Mononuclear cell (primary cell): ENCODE measurements around the gene BRMS1. TPM values are rescaled to one million over a fixed set of nuclear protein-coding genes. Genes with fewer than 3 reads are reported as not detected.

Experiments
- H3K27me3 ChIP-seq: 2 replicates; pipeline ENCODE4 v1.6.0; 2011; ENCODE audit warnings: low read length, control low read depth; ENCODE audit not compliant: insufficient read depth
- H3K4me1 ChIP-seq: 2 replicates; pipeline ENCODE4 v1.5.1; 2011; ENCODE audit warnings: mild to moderate bottlenecking, low read length, control low read depth; ENCODE audit not compliant: insufficient read depth
- H3K4me3 ChIP-seq: 2 replicates; pipeline ENCODE4 v1.5.1; 2011; ENCODE audit warnings: mild to moderate bottlenecking, low read length, moderate library complexity
- H3K9me3 ChIP-seq: 2 replicates; pipeline ENCODE4 v1.5.1; 2011; ENCODE audit warnings: low read depth, mild to moderate bottlenecking, control low read depth, low read length
- total RNA-seq: library from RNA; depleted of rRNA; stranded (reverse); fragments of >200 nt; gene quantifications from one replicate; pipeline ENCODE4 v1.2.3, GENCODE V29; 2012

The BRMS1 gene
- total RNA-seq, 1 donor: 51.7 TPM

- H3K4me3 ChIP-seq: no peak overlapping the region
- H3K27me3 ChIP-seq: peaks cover 29% of the 10 kb centered on the region
- peaks cover 27% of the 10 kb centered on the region for H3K4me1 ChIP-seq
- H3K9me3 ChIP-seq: no peaks in the 10 kb centered on the region
Measured at GRCh38 chr11:66292543-66293332, 52.2 kb downstream of the BRMS1 start.

- H3K4me3 ChIP-seq: no peak within 1 kb of the TSS
- peaks cover 35% of the 10 kb centered on the region for H3K4me1 ChIP-seq
- peaks cover 29% of the 10 kb centered on the region for H3K27me3 ChIP-seq
- H3K9me3 ChIP-seq: no peaks in the 10 kb centered on the region
Measured at GRCh38 chr11:66291706-66292542, 53.0 kb downstream of the BRMS1 start, which contains the start of gene TMEM151A. TSS of gene TMEM151A (plus strand) at chr11:66291894. CDS start at chr11:66292014, 120 bp downstream.

GRCh38 chr11:66291303-66291705 is 53.6 kb downstream of the BRMS1 start:
- no peak overlapping the region for H3K4me3 ChIP-seq
- H3K9me3 ChIP-seq: no peaks in the 10 kb centered on the region
- peaks cover 29% of the 10 kb centered on the region for H3K27me3 ChIP-seq
- H3K4me1 ChIP-seq: peaks cover 38% of the 10 kb centered on the region

DNA sequence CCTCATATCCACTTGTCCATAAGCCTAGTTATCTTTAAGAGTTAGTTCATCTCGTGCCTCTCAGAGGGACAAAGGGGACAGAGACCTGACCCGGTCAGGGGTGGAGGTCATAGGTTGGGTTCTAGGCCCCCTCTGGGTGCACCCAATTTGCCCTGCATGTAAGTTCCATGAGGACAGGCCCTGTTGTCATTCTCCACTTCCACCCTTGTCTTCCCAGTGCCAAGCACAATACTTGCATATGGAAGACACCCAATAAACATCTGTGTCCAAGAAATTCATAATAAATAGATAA is 54.6 kb downstream of the BRMS1 start:
- Histone ChIP-seq H3K4me1 (peaks cover 38% of the 10 kb centered on the region), H3K4me3 (no peak overlapping the region)

GRCh38 chr11:66289548-66290329 is 55.2 kb downstream of the BRMS1 start:
- Histone ChIP-seq H3K4me3 (peak overlapping the region; percentile 67), H3K9me3 (no peaks in the 10 kb centered on the region), H3K27me3 (peaks cover 29% of the 10 kb centered on the region), H3K4me1 (peaks cover 38% of the 10 kb centered on the region)

More for the DNA sequence above, 54.6 kb downstream of the BRMS1 start:
- peaks cover 29% of the 10 kb centered on the region for H3K27me3 ChIP-seq
- H3K9me3 ChIP-seq: no peaks in the 10 kb centered on the region

DNA sequence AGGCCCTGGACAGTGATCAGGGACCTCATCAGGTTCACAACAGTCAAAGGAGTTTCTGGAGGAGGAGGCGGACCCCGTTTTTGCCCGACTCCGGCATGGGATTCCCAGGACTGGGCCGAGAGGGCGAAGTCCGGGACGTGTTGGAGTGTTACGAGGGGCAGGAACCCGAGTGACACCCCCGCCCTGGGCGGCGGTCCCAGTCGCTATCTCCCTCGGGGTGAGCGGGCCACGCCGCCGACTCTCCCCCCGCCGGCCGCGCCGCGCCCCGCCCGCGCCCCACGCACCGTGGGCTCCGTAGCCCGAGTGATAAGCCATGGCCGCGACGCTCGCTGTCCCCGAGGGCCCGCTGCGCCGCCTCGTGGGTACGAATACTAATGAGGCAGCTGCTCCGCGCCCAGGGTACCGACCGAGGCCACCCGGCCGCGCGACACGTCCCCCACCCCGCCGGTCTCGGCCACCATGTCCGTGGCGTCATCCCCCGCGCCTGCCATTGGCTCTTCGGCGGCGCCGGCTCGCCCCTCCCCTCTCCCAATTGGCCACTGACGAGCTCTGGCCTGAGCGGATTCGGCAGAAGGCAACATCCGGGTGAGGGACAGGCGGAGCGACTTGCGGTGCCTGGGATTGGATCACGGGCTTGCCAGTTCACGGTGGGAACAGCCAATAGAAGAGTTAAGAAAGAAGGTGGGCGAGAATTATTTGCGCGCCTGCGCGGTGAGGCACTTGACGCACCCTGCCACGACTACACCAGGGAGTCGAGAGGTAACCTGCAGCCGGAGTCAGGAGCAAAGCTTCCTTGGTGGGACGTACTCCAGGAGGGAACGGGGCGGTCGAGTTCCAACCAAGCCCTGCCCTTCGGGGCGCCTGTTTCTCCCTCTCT is 56.0 kb downstream of the BRMS1 start, which contains the start of gene YIF1A:
YIF1A (minus strand) TSS at position 473 of the 877 bp plus-strand sequence; CDS start at position 315, 158 bp downstream.
- Histone ChIP-seq H3K4me3 (peak within 1 kb of the TSS; percentile 67), H3K4me1 (peaks cover 38% of the 10 kb centered on the region), H3K27me3 (peaks cover 29% of the 10 kb centered on the region), H3K9me3 (no peaks in the 10 kb centered on the region)

- peak overlapping the region; percentile 67 for H3K4me3 ChIP-seq
- H3K27me3 ChIP-seq: peaks cover 24% of the 10 kb centered on the region
- H3K9me3 ChIP-seq: no peaks in the 10 kb centered on the region
- H3K4me1 ChIP-seq: peaks cover 38% of the 10 kb centered on the region
Measured at GRCh38 chr11:66287889-66288670, 56.8 kb downstream of the BRMS1 start.

Other genes with a start within 250 kb of the BRMS1 start
- gene KLC2, start 87.4 kb downstream of the BRMS1 start, total RNA-seq: 11.2 TPM
- gene RAB1B, start 76.5 kb downstream of the BRMS1 start, total RNA-seq: 40.5 TPM
- 1.0 TPM for gene CNIH2, start 66.9 kb downstream of the BRMS1 start, total RNA-seq
- 13.1 TPM for gene YIF1A, start 56.0 kb downstream of the BRMS1 start, total RNA-seq
- gene TMEM151A, start 53.2 kb downstream of the BRMS1 start, total RNA-seq: 0.21 TPM
- 1.5 TPM for gene CD248, start 28.1 kb downstream of the BRMS1 start, total RNA-seq
- 4.8 TPM for gene RIN1, start 8.7 kb downstream of the BRMS1 start, total RNA-seq
- 0.84 TPM for gene B4GAT1, start 2.5 kb upstream of the BRMS1 start, total RNA-seq
- 1.2 TPM for gene SLC29A2, start 26.7 kb upstream of the BRMS1 start, total RNA-seq
- gene NPAS4, start 75.9 kb upstream of the BRMS1 start, total RNA-seq: not detected
- 22.6 TPM for gene MRPL11, start 93.7 kb upstream of the BRMS1 start, total RNA-seq
- 9.8 TPM for gene PELI3, start 121.8 kb upstream of the BRMS1 start, total RNA-seq
- gene DPP3, start 135.3 kb upstream of the BRMS1 start, total RNA-seq: 15.2 TPM
- gene BBS1, start 165.5 kb upstream of the BRMS1 start, total RNA-seq: 12.6 TPM
- 10.0 TPM for gene ZDHHC24, start 200.9 kb upstream of the BRMS1 start, total RNA-seq
- gene ACTN3, start 201.8 kb upstream of the BRMS1 start, total RNA-seq: not detected
- 14.5 TPM for gene CTSF, start 223.5 kb upstream of the BRMS1 start, total RNA-seq
- gene CCDC87, start 248.0 kb upstream of the BRMS1 start, total RNA-seq: 0.21 TPM
- gene CCS, start 248.1 kb upstream of the BRMS1 start, total RNA-seq: 10.7 TPM